ENCODE data around the gene SP100.

GRCh38 chr2:230583581-230583980, 167.6 kb downstream of the SP100 start:
- TF ChIP-seq EZH2 (IDR thresholded peaks at IDR 0.05) (no peak), POLR2AphosphoS5 (IDR thresholded peaks at IDR 0.05; ENCODE audit: borderline replicate concordance, low read depth, low read length) (no peak)

Data from SK-N-MC (cell line).